Breast epithelium (tissue), 4 donors: Measurements from ENCODE around the gene TIGIT. TPM values are rescaled to one million over a fixed set of nuclear protein-coding genes. Genes with fewer than 3 reads are reported as not detected.

Source experiments
- DNase-seq, 2 donors: peaks; one replicate each; pipeline ENCODE4 v3.0.0-alpha.2; 2019; ENCODE audit warnings: low spot score in 2 of 2
- H3K27ac ChIP-seq, 2 donors: fragments of 200-600 bp; sonication (generic) in 1 of 2; one replicate each; pipeline ENCODE4 v1.5.1; 2016 to 2019; ENCODE audit warnings: mild to moderate bottlenecking in 1 of 2
- H3K27me3 ChIP-seq, 2 donors: fragments of 200-600 bp; sonication (generic) in 1 of 2; one replicate each; pipeline versions ENCODE4 v1.5.1 to v1.6.0; 2017 to 2019; ENCODE audit warnings: control low read depth in 1 of 2, mild to moderate bottlenecking in 1 of 2
- H3K36me3 ChIP-seq: fragments of 200-600 bp; one replicate; pipeline ENCODE4 v1.5.1; 2019
- H3K4me1 ChIP-seq, 2 donors: fragments of 200-600 bp; sonication (generic); one replicate each; pipeline ENCODE4 v1.5.1; 2016 to 2019; ENCODE audit warnings: control low read depth in 1 of 2
- H3K4me3 ChIP-seq, 3 donors: fragments of 200-600 bp; sonication (generic); 1 replicate in 2 of 3; 2 replicates in 1 of 3; pipeline ENCODE4 v1.5.1; 2016 to 2019; ENCODE audit warnings: mild to moderate bottlenecking in 3 of 3, moderate library complexity in 2 of 3
- H3K9me3 ChIP-seq, 2 donors: fragments of 200-600 bp; sonication (generic) in 1 of 2; one replicate each; pipeline ENCODE4 v1.5.1; 2016 to 2019; ENCODE audit warnings: control low read depth in 1 of 2
- POLR2A ChIP-seq: fragments of 450-650 bp; IDR thresholded peaks from one replicate; pipeline ENCODE4 v1.6.1; 2016; ENCODE audit warnings: antibody characterized with exemption, mild to moderate bottlenecking, moderate library complexity
- POLR2AphosphoS5 ChIP-seq, 3 donors: sonication (generic); formaldehyde crosslinking; IDR thresholded peaks; one replicate each; pipeline ENCODE4 v1.6.1; 2017; ENCODE audit warnings: antibody characterized with exemption in 3 of 3
- intact Hi-C: fragments of 100-400 bp; cut with DNase I; formaldehyde crosslinking; loops from one replicate; pipeline ENCODE4 v1.15.1; 2023; ENCODE audit warnings: low total_unique reads
- total RNA-seq, 3 donors: library from RNA; depleted of rRNA; stranded (reverse); fragments of >200 nt; gene quantifications; one replicate each; pipeline ENCODE4 v1.1.0, GENCODE V29; 2016
- TF ChIP-seq, protein P1 (sequence below), 3 donors: fragments of 450-650 bp; IDR thresholded peaks; one replicate each; pipeline ENCODE4 v1.5.1; 2016 to 2017; ENCODE audit warnings: antibody characterized with exemption in 3 of 3, mild to moderate bottlenecking in 3 of 3, moderate library complexity in 3 of 3

Gene TIGIT
- total RNA-seq, 3 donors from 2014 or later = 0.29 to 0.48 (median 0.33) TPM

DNA sequence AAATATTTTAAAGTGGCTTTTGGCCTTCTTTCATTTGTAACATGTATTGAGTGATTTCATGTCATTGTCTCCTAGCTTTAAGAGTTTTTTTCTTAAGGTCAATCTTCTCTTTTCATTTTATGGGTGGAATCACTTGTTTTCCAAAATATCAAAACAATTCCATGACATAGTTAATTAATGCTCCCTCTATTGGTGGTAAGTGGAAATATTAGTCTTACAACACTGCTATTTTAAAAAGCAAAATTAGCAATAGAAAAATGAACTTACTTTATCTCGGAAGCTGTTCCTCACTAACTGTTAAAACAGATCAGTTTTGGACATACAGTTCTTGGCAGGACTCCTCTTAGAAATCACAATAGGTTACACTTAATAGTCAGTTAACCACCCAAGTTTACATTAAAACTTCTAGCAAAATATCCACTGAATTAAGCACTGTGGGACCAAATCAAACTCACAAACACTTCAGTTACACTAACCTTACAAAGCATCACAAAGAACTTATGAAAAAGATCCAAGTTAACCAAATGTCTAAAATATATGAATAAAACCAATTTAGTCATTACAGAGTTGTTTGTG is 42.4 kb downstream of the TIGIT start:
- Histone ChIP-seq H3K4me3 (no peak overlapping the region), H3K27ac (no peak overlapping the region), H3K4me1 (no peaks in the 10 kb centered on the region), H3K27me3 (no peaks in the 10 kb centered on the region), H3K36me3 (no peaks in the 10 kb centered on the region), H3K9me3 (no peaks in the 10 kb centered on the region)
- intact Hi-C loops = no loop called here
- DNase-seq = no peak
- TF ChIP-seq POLR2A (no peak), POLR2AphosphoS5 (IDR thresholded peaks at IDR 0.05) (no peak)
- TF ChIP-seq, protein P1, sequence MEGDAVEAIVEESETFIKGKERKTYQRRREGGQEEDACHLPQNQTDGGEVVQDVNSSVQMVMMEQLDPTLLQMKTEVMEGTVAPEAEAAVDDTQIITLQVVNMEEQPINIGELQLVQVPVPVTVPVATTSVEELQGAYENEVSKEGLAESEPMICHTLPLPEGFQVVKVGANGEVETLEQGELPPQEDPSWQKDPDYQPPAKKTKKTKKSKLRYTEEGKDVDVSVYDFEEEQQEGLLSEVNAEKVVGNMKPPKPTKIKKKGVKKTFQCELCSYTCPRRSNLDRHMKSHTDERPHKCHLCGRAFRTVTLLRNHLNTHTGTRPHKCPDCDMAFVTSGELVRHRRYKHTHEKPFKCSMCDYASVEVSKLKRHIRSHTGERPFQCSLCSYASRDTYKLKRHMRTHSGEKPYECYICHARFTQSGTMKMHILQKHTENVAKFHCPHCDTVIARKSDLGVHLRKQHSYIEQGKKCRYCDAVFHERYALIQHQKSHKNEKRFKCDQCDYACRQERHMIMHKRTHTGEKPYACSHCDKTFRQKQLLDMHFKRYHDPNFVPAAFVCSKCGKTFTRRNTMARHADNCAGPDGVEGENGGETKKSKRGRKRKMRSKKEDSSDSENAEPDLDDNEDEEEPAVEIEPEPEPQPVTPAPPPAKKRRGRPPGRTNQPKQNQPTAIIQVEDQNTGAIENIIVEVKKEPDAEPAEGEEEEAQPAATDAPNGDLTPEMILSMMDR (IDR thresholded peaks at IDR 0.05) = peak in 2 of 3 donors; percentile 21 to 23

- H3K27ac ChIP-seq = no peak overlapping the region
- H3K27me3 ChIP-seq = no peaks in the 10 kb centered on the region
- no peak overlapping the region for H3K4me3 ChIP-seq
- intact Hi-C loops = no loop called here
- no peak for DNase-seq
- TF ChIP-seq POLR2A = no peak
- no peaks in the 10 kb centered on the region for H3K9me3 ChIP-seq
- no peaks in the 10 kb centered on the region for H3K4me1 ChIP-seq
- H3K36me3 ChIP-seq = no peaks in the 10 kb centered on the region
These were observed 43.0 kb downstream of the TIGIT start for GRCh38 chr3:114336857-114337256.

GRCh38 chr3:114338651-114339357 is 45.0 kb downstream of the TIGIT start:
- no peaks in the 10 kb centered on the region for H3K4me1 ChIP-seq
- H3K9me3 ChIP-seq = no peaks in the 10 kb centered on the region
- no peak for DNase-seq
- H3K4me3 ChIP-seq = no peak overlapping the region
- no peaks in the 10 kb centered on the region for H3K27me3 ChIP-seq
- no peaks in the 10 kb centered on the region for H3K36me3 ChIP-seq
- no peak overlapping the region for H3K27ac ChIP-seq
- intact Hi-C loops = no loop called here
- TF ChIP-seq, protein P1 (IDR thresholded peaks at IDR 0.05) = no peak

DNA sequence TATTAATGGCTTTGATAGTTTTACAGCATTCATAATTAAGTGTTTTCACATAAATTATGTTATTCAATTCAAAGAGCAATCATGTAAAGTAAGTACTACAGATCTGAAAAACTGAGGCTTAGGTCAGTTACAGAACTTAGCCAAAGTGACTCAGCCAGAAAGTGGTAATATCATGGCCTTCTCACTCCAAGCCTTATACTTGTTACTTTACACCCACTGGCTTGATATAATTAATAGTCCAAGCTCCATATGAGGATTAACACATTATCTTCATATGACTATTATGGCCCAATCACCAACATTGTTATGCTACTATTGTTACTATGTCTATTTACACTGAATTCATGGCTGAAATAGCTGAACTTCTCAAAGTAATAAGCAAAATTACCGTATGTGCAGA is 50.7 kb downstream of the TIGIT start:
- Histone ChIP-seq H3K4me3 (no peak overlapping the region), H3K9me3 (no peaks in the 10 kb centered on the region), H3K36me3 (no peaks in the 10 kb centered on the region), H3K4me1 (no peaks in the 10 kb centered on the region), H3K27me3 (no peaks in the 10 kb centered on the region), H3K27ac (no peak overlapping the region)
- no peak for TF ChIP-seq POLR2AphosphoS5 (IDR thresholded peaks at IDR 0.05)
- no peak for TF ChIP-seq POLR2A
- TF ChIP-seq, protein P1 (IDR thresholded peaks at IDR 0.05) = no peak
- intact Hi-C loops = no loop called here
- no peak for DNase-seq

- no peaks in the 10 kb centered on the region for H3K27me3 ChIP-seq
- no peaks in the 10 kb centered on the region for H3K4me1 ChIP-seq
- no peak for DNase-seq
- H3K36me3 ChIP-seq = peaks cover 7% of the 10 kb centered on the region
- no peak overlapping the region for H3K27ac ChIP-seq
- TF ChIP-seq, protein P1 (IDR thresholded peaks at IDR 0.05) = no peak
- TF ChIP-seq POLR2A = no peak
- no peak for TF ChIP-seq POLR2AphosphoS5 (IDR thresholded peaks at IDR 0.05)
- intact Hi-C loops = no loop called here
- no peak overlapping the region for H3K4me3 ChIP-seq
- H3K9me3 ChIP-seq = peaks cover 0 to 7% of the 10 kb centered on the region in 2 donors
These were observed 56.4 kb downstream of the TIGIT start for GRCh38 chr3:114350271-114350670.
